Parathyroid adenoma (tissue), 2 donors: ENCODE data around the gene GRN.

Experiments used
- H2AFZ ChIP-seq: fragments of 300-600 bp; sonication (generic); one replicate; pipeline ENCODE4 v1.7.0; 2017; ENCODE audit warnings: antibody characterized with exemption, mild to moderate bottlenecking
- H3K27ac ChIP-seq: fragments of 300-600 bp; sonication (generic); one replicate; pipeline ENCODE4 v1.7.0; 2017
- H3K27me3 ChIP-seq: fragments of 300-600 bp; sonication (generic); one replicate; pipeline ENCODE4 v1.7.0; 2017; ENCODE audit warnings: low read length; ENCODE audit not compliant: control insufficient read depth, insufficient read depth
- H3K36me3 ChIP-seq: fragments of 300-600 bp; sonication (generic); one replicate; pipeline ENCODE4 v1.7.0; 2017; ENCODE audit warnings: low read length; ENCODE audit not compliant: control insufficient read depth, insufficient read depth
- H3K4me1 ChIP-seq: fragments of 300-600 bp; sonication (generic); one replicate; pipeline ENCODE4 v1.7.0; 2017; ENCODE audit warnings: control low read depth
- H3K4me2 ChIP-seq: fragments of 300-600 bp; sonication (generic); one replicate; pipeline ENCODE4 v1.7.0; 2017; ENCODE audit warnings: low read length
- H3K4me3 ChIP-seq: fragments of 300-600 bp; sonication (generic); one replicate; pipeline ENCODE4 v1.7.0; 2017; ENCODE audit warnings: low read depth, low read length
- H3K79me2 ChIP-seq: fragments of 300-600 bp; sonication (generic); one replicate; pipeline ENCODE4 v1.7.0; 2017; ENCODE audit warnings: control low read depth
- H3K9ac ChIP-seq: fragments of 300-600 bp; sonication (generic); one replicate; pipeline ENCODE4 v1.7.0; 2017; ENCODE audit warnings: mild to moderate bottlenecking
- H3K9me3 ChIP-seq: fragments of 300-600 bp; sonication (generic); one replicate; pipeline ENCODE4 v1.7.0; 2017; ENCODE audit warnings: low read length; ENCODE audit not compliant: control insufficient read depth
- CTCF ChIP-seq: fragments of 300-600 bp; sonication (generic); IDR thresholded peaks from one replicate; pipeline ENCODE4 v1.7.0; 2017; ENCODE audit warnings: antibody characterized with exemption, mild to moderate bottlenecking
- donor health status: primary hyperparathyroidism.

GRN gene

DNA sequence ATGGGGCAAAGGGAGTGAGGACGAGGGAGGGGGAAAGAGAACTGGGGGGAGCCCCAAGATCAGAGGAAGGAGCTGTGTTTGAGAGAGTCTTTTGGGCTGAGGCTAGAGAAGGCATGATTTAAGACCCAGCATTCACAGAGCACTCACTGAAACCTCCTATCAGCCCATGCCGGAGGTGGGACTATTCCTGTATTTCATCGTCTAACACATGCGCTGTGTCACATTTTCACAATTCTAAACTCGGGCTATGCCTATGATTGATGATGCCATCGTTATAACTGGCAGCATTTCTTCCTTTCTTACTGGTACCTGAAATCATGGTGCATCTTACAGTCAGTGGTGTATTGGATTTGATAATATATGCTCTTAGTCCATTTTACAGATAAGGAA is 15.0 kb downstream of the GRN start:
- no peak for TF ChIP-seq CTCF
- H3K4me1 ChIP-seq, result peaks cover 38% of the 10 kb centered on the region
- peak overlapping the region; percentile 44 for H3K4me3 ChIP-seq

DNA sequence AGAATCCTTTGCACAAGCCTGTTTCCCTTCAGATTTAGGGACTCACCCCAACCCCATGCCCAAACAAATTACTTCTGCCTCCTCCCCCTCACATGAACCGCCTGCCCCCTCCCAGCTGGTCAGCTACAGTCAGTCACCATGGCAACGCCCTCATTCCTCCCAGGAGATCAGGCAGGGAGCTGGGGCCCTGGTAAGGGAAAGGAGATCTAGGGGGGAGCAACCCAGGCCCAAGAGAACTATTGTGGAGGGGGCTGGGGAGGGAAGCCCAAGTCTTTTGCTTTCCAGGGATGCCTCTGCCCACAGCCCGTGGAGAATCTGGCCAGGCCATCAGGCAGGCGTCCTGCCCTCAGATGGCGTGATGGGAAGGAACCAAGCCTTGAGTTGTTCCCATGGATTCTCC is 15.7 kb downstream of the GRN start:
- Histone ChIP-seq H3K4me3 (peak overlapping the region; percentile 44), H3K79me2 (peaks cover 9% of the 10 kb centered on the region), H3K4me1 (peaks cover 39% of the 10 kb centered on the region)

More for the DNA sequence above, 15.0 kb downstream of the GRN start:
- Histone ChIP-seq H3K4me2 (peak overlapping the region; percentile 47), H3K27ac (peak overlapping the region; percentile 93), H3K27me3 (no peaks in the 10 kb centered on the region), H3K36me3 (no peaks in the 10 kb centered on the region), H2AFZ (no peak overlapping the region), H3K9ac (no peak overlapping the region), H3K9me3 (no peaks in the 10 kb centered on the region), H3K79me2 (peaks cover 9% of the 10 kb centered on the region)

DNA sequence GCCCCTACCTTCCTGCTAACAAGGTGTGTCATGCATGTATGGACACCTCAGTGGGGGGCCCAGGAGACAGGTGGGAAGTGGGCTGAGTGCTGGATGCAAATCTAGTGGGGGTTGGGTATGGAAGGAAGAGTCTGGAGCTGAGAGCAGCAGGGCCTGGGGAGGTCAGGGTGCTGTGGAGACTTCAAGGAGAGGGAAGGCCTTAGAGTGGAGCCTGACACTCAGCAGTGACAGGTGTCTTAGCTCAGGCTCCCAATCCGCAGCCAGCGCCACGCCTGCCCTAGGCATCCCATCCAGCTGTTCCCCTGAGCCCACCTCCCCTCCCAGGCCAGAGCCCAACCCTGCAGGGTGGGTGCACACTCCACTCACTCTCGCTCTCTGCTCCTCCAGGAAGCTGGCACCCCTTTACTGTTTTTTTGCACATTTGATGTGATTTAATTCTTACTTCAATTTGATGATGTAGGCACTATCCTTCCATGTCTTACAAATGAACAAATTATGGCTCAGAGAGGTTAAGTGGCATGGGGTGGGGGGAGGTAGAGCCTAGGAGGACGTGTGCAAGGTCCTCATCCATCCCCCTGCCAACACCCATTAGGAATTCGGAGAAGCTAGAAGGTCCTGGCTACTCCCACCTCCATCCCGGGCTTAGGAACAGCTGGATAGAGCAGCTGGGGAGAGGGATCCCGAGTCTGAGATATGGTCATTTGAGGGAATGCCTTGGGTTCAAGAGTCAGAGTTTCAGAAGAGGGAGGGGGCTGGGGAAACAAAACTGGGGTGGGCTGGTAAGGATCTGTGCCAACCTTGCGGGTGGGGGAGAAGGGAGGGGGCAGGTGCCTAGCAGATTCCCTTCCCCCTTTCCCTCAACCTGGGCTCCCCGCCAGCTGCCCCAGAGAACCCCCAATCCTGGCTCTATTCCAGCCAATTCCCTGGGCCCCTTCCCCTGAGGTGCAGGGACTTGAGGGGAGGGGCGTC is 16.5 kb downstream of the GRN start:
- peak overlapping the region; percentile 93 for H3K27ac ChIP-seq
- H3K9me3 ChIP-seq, result no peaks in the 10 kb centered on the region
- H2AFZ ChIP-seq, result peak overlapping the region; percentile 29
- no peak for TF ChIP-seq CTCF
- no peaks in the 10 kb centered on the region for H3K36me3 ChIP-seq
- H3K79me2 ChIP-seq, result peaks cover 9% of the 10 kb centered on the region
- H3K4me1 ChIP-seq, result peaks cover 39% of the 10 kb centered on the region
- peak overlapping the region; percentile 68 for H3K4me2 ChIP-seq
- H3K27me3 ChIP-seq, result no peaks in the 10 kb centered on the region
- no peak overlapping the region for H3K9ac ChIP-seq
- H3K4me3 ChIP-seq, result peak overlapping the region; percentile 44

More for the DNA sequence above, 15.7 kb downstream of the GRN start:
- Histone ChIP-seq H3K27ac (peak overlapping the region; percentile 93), H3K9ac (no peak overlapping the region), H2AFZ (peak overlapping the region; percentile 29), H3K27me3 (no peaks in the 10 kb centered on the region), H3K9me3 (no peaks in the 10 kb centered on the region), H3K4me2 (peak overlapping the region; percentile 47), H3K36me3 (no peaks in the 10 kb centered on the region)
- TF ChIP-seq CTCF, result no peak

GRCh38 chr17:44362459-44362948 is 17.4 kb downstream of the GRN start:
- no peaks in the 10 kb centered on the region for H3K27me3 ChIP-seq
- H3K4me3 ChIP-seq, result peak overlapping the region; percentile 70
- no peaks in the 10 kb centered on the region for H3K9me3 ChIP-seq
- peak overlapping the region; percentile 93 for H3K27ac ChIP-seq
- peak overlapping the region; percentile 47 for H3K9ac ChIP-seq
- peaks cover 42% of the 10 kb centered on the region for H3K4me1 ChIP-seq
- TF ChIP-seq CTCF, result no peak
- peaks cover 9% of the 10 kb centered on the region for H3K79me2 ChIP-seq
- H2AFZ ChIP-seq, result peak overlapping the region; percentile 88
- no peaks in the 10 kb centered on the region for H3K36me3 ChIP-seq
- peak overlapping the region; percentile 68 for H3K4me2 ChIP-seq
